ENCODE measurements around the gene METTL3.

The METTL3 gene

GRCh38 chr14:21498540-21499526 lies 12.3 kb downstream of the METTL3 start:
- DNase-seq (ENCODE audit: extremely low read depth, low read depth), result no peak
- TF ChIP-seq CTCF (IDR thresholded peaks at IDR 0.05; ENCODE audit: low read depth, low read length), result peak; percentile 38

GRCh38 chr14:21496453-21496852 lies 14.7 kb downstream of the METTL3 start:
- no peak for DNase-seq (ENCODE audit: extremely low read depth, low read depth)
- TF ChIP-seq CTCF (IDR thresholded peaks at IDR 0.05; ENCODE audit: low read depth, low read length), result no peak

GRCh38 chr14:21494902-21495762 lies 16.0 kb downstream of the METTL3 start:
- no peak for TF ChIP-seq CTCF (IDR thresholded peaks at IDR 0.05; ENCODE audit: low read depth, low read length)
- DNase-seq (ENCODE audit: extremely low read depth, low read depth), result no peak

- TF ChIP-seq CTCF (IDR thresholded peaks at IDR 0.05; ENCODE audit: low read depth, low read length), result no peak
- peak; percentile 61 for DNase-seq (ENCODE audit: extremely low read depth, low read depth)
These were observed 24.5 kb downstream of the METTL3 start for GRCh38 chr14:21486640-21487087.

GRCh38 chr14:21476925-21477681 lies 34.0 kb downstream of the METTL3 start, which contains the start of the genes RAB2B and TOX4:
Gene RAB2B (minus strand): TSS chr14:21476959. CDS start chr14:21476872, 87 bp downstream.
Gene TOX4 (plus strand): TSS chr14:21477195. CDS start chr14:21477279, 84 bp downstream.
- peak; percentile 97 for DNase-seq (ENCODE audit: extremely low read depth, low read depth)
- peak; percentile 99 for TF ChIP-seq CTCF (IDR thresholded peaks at IDR 0.05; ENCODE audit: low read depth, low read length)

GRCh38 chr14:21476523-21476924 lies 34.6 kb downstream of the METTL3 start:
- no peak for DNase-seq (ENCODE audit: extremely low read depth, low read depth)

More at GRCh38 chr14:21476523-21476924, 34.6 kb downstream of the METTL3 start:
- TF ChIP-seq CTCF (IDR thresholded peaks at IDR 0.05; ENCODE audit: low read depth, low read length), result no peak

All from AG09319 (cell line).